H1 (cell line): ENCODE data around the gene TRAPPC3. TPM values are rescaled to one million over a fixed set of nuclear protein-coding genes. Genes with fewer than 3 reads are reported as not detected.

Experiments
- ASH2L ChIP-seq: fragments of 200-600, 300-600 bp; sonication (generic); IDR thresholded peaks from one replicate; pipeline ENCODE4 v1.7.1; 2017; ENCODE audit warnings: low read length
- CHD1 ChIP-seq: IDR thresholded peaks from 2 replicates; pipeline ENCODE4 v1.6.1; 2012; ENCODE audit warnings: low read depth, low read length, improper control_type of control experiment
- CHD7 ChIP-seq: fragments of 300-600 bp; sonication (generic); IDR thresholded peaks from 2 replicates; pipeline ENCODE4 v1.7.1; 2012; ENCODE audit warnings: low read length, moderate library complexity, mild to moderate bottlenecking, inconsistent platforms; ENCODE audit not compliant: insufficient replicate concordance
- GTF2F1 ChIP-seq: IDR thresholded peaks from 2 replicates; pipeline ENCODE4 v1.6.1; 2012; ENCODE audit warnings: low read depth, low read length, improper control_type of control experiment, borderline replicate concordance
- HDAC2 ChIP-seq, 2 experiments: fragments of 300-600 bp in 1 of 2; sonication (generic) in 1 of 2; IDR thresholded peaks; 2 replicates each; pipeline ENCODE4 v1.6.1; 2011 to 2012; ENCODE audit warnings: low read depth in 2 of 2, low read length in 2 of 2, mild to moderate bottlenecking in 2 of 2, moderate library complexity in 2 of 2, borderline replicate concordance in 1 of 2, inconsistent platforms in 1 of 2
- polyA plus RNA-seq, 7 experiments: library from polyadenylated mRNA; depleted of rRNA in 3 of 7; stranded (reverse) in 5 of 7; unstranded in 2 of 7; fragments of >200 nt in 5 of 7; fragments of 200-250 nt in 2 of 7; gene quantifications; 1 replicate in 5 of 7; 2 replicates in 1 of 7; 4 replicates in 1 of 7; pipeline versions ENCODE4 v1.2.1 to v1.2.3, GENCODE V29; 2011 to 2013; ENCODE audit warnings: missing spikeins in 2 of 7, mixed read lengths in 2 of 7
- total RNA-seq: library from RNA; stranded (reverse); fragmentation: NEBNext Ultra II Directional; extraction: Animal tissue kit (Norgen Biotek cat#: 25700); gene quantifications from 2 replicates; pipeline ENCODE4 v1.2.1, GENCODE V29; 2021
- TF ChIP-seq, protein P1 (sequence below): IDR thresholded peaks from 2 replicates; pipeline ENCODE4 v1.6.1; 2012; ENCODE audit warnings: inconsistent platforms

The TRAPPC3 gene
- total and polyA plus RNA-seq, 2 of the 8 experiments (the other 6 are each of a cell fraction or from before 2014, with no cell fraction given) = 47.8 to 51.0 TPM

DNA sequence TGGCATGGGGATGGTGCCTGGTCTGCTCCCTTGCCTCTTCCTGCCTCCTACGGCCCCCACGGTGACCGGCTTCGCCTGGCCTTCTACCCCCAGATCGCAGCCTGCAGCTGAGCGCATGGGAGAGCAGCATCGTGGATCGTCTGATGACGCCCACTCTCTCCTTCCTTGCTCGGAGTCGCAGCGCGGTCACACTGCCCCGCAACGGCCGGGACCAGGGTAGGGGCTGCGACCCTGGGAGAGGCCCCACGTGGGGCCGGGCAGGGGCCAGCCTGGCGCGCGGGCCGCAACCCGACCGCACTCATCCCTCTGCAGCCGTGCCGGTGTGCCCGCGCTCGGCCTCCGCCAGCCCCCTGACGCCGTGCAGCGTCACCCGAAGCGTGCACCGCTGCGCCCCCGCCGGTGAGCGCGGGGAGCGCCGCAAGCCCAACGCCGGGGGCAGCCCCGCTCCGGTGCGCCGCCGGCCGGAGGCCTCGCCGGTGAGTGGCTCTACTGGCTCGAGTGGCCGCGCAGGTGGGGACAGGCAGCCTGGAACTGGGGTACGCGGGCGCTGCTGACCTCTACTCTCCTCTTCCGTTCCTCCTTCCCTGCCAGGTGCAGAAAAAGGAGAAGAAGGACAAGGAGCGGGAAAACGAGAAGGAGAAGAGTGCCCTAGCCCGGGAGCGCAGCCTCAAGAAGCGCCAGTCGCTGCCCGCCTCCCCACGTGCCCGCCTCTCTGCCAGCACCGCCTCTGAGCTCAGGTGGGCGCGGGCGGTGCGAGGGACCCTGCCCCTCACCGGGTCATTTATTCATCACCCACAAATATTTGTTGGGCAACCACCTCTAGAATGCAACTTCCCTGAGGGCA lies 27.0 kb upstream of the TRAPPC3 start (continued):
- TF ChIP-seq CHD7 = no peak
- TF ChIP-seq, protein P1, sequence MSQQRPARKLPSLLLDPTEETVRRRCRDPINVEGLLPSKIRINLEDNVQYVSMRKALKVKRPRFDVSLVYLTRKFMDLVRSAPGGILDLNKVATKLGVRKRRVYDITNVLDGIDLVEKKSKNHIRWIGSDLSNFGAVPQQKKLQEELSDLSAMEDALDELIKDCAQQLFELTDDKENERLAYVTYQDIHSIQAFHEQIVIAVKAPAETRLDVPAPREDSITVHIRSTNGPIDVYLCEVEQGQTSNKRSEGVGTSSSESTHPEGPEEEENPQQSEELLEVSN = peak; percentile 64; the same call in 1 of the 2 replicates
- peak; percentile 52 for TF ChIP-seq ASH2L
- no peak for TF ChIP-seq GTF2F1
- TF ChIP-seq CHD1 = no peak
- peak in 1 of 2 experiments; percentile 40; a peak in 1 of 4 replicates for TF ChIP-seq HDAC2 (IDR thresholded peaks at IDR 0.05; ENCODE audit: borderline replicate concordance in 1 of 2, low read depth in 2 of 2, low read length in 2 of 2)
- TF ChIP-seq, all 59 proteins: peak for 17
